ENCODE data around the gene SNCAIP.
"Not testable (repeated sequence)": the region's sequence is repeated elsewhere in the genome, so short reads cannot be mapped to it uniquely, and the experiment has no call there.

SNCAIP gene

GRCh38 chr5:122314036-122314435 lies 2.0 kb downstream of the SNCAIP start:
- no peak for DNase-seq (ENCODE audit: low spot score)

- no peak for DNase-seq (ENCODE audit: low spot score)
Observed at GRCh38 chr5:122315521-122315920, 3.5 kb downstream of the SNCAIP start.

GRCh38 chr5:122316656-122317055 lies 4.6 kb downstream of the SNCAIP start:
- DNase-seq (ENCODE audit: low spot score): no peak

- no peak for DNase-seq (ENCODE audit: low spot score)
Observed at GRCh38 chr5:122319897-122320296, 7.9 kb downstream of the SNCAIP start.

GRCh38 chr5:122321921-122322320 lies 9.9 kb downstream of the SNCAIP start:
- DNase-seq (ENCODE audit: low spot score): no peak

- DNase-seq (ENCODE audit: low spot score): no peak
Observed at GRCh38 chr5:122322801-122323548, 10.9 kb downstream of the SNCAIP start.

- DNase-seq (ENCODE audit: low spot score): no peak
Observed at GRCh38 chr5:122323738-122324137, 11.7 kb downstream of the SNCAIP start.

GRCh38 chr5:122327110-122327509 lies 15.1 kb downstream of the SNCAIP start:
- DNase-seq (ENCODE audit: low spot score): no peak

- DNase-seq (ENCODE audit: low spot score): no peak
Observed at GRCh38 chr5:122330881-122331280, 18.8 kb downstream of the SNCAIP start.

- DNase-seq (ENCODE audit: low spot score): no peak
Observed at GRCh38 chr5:122332599-122333555, 20.8 kb downstream of the SNCAIP start.

GRCh38 chr5:122333564-122333963 lies 21.5 kb downstream of the SNCAIP start:
- DNase-seq (ENCODE audit: low spot score): no peak

GRCh38 chr5:122339591-122339990 lies 27.6 kb downstream of the SNCAIP start:
- DNase-seq (ENCODE audit: low spot score): no peak

- no peak for DNase-seq (ENCODE audit: low spot score)
Observed at GRCh38 chr5:122341087-122341486, 29.1 kb downstream of the SNCAIP start.

GRCh38 chr5:122342256-122342655 lies 30.2 kb downstream of the SNCAIP start:
- no peak for DNase-seq (ENCODE audit: low spot score)

GRCh38 chr5:122346897-122347581 lies 35.0 kb downstream of the SNCAIP start:
- DNase-seq (ENCODE audit: low spot score): no peak

- DNase-seq (ENCODE audit: low spot score): no peak
Observed at GRCh38 chr5:122350496-122350895, 38.5 kb downstream of the SNCAIP start.

- peak; percentile 30 for DNase-seq (ENCODE audit: low spot score)
Observed at GRCh38 chr5:122351416-122352157, 39.5 kb downstream of the SNCAIP start.

GRCh38 chr5:122352331-122352730 lies 40.3 kb downstream of the SNCAIP start:
- no peak for DNase-seq (ENCODE audit: low spot score)

GRCh38 chr5:122353361-122353760 lies 41.3 kb downstream of the SNCAIP start:
- not testable (repeated sequence) for DNase-seq (ENCODE audit: low spot score)

GRCh38 chr5:122354293-122354692 lies 42.3 kb downstream of the SNCAIP start:
- DNase-seq (ENCODE audit: low spot score): no peak

- no peak for DNase-seq (ENCODE audit: low spot score)
Observed at GRCh38 chr5:122355324-122355723, 43.3 kb downstream of the SNCAIP start.

GRCh38 chr5:122356855-122357254 lies 44.8 kb downstream of the SNCAIP start:
- no peak for DNase-seq (ENCODE audit: low spot score)

All from AG20443 (cell line).